A673 (cell line): Measurements from ENCODE around the gene ANKRD9.

Experiments
- CTCF ChIP-seq: fragments of 300-800, 200-600 bp; sonication (generic); conservative IDR thresholded peaks from 2 replicates; pipeline ENCODE4 v1.5.1; 2017; ENCODE audit warnings: low read depth, mild to moderate bottlenecking, antibody characterized with exemption, low read length, moderate library complexity, mixed read lengths
- EZH2 ChIP-seq: fragments of 200-600 bp; sonication (generic); IDR thresholded peaks from 2 replicates; pipeline ENCODE4 v1.6.1; 2017; ENCODE audit warnings: borderline replicate concordance, low read depth, mild to moderate bottlenecking, mixed read lengths, antibody characterized with exemption, low read length; ENCODE audit not compliant: poor library complexity, severe bottlenecking

GRCh38 chr14:102514987-102515733 is 5.6 kb upstream of the ANKRD9 start:
- no peak for TF ChIP-seq EZH2
- TF ChIP-seq CTCF = no peak
